Measurements from ENCODE around the gene KIAA1755.

The KIAA1755 gene

DNA sequence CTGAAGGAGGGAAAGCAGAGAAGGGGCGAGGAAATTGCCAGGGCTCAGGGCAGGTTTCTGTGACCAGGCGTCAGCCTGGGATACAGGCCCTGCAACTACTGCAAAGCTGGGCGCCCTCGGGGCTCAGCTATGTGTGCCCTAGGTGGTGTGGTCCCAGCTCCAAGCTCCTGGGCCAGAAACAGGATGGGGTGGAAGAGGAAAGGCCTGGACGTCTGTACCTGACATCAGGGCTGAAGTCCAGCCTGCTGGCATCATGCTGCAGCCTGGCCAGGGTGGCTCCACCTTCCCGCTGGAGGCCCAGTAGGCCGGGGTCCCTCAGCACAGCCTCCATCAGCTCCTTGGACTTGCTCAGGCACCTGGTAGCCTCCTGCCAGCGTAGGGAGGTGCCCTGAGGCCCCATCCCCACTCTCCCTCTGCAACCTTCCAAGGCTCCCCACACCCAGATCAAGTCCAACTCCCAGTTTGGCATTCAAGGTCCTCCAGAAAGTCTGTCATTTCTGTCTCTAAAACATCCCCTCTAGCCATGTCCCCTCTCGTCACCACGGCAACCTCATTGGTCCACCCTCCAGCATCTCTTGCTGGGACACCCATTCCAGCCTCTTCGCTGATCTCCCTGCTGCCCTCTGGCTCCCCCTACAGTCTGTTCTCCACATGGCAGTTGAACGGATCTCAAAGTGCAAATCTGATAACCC, 38.2 kb downstream of the KIAA1755 start:
- peak in 1 of 3 donors; percentile 40 for DNase-seq (ENCODE audit: low read depth in 3 of 3, low spot score in 1 of 3)

DNA sequence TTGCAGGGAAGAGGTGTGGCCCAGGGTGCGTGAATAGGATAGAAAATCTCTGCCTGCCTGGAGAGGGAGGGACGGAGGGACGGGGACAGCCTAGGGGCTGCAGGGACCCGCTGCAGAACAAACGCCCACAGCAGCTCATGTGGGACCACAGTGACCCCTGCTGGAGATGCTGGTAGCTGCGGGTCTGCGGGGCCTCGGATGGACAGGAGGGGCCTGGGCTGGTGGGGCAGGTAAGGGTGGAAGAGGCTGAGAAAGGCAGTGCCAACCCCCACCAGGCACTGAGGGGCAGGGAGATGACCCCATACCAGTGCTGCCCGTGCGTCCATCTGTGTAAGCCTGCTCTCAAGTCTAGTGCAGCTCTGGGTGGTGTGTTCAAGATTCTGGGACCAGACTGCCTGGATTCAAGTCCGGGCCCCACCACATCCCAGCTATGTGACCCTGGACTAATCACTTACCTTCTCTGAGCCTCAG, 39.4 kb downstream of the KIAA1755 start:
- peak in 2 of 3 donors; percentile 33 to 54 for DNase-seq (ENCODE audit: low read depth in 3 of 3, low spot score in 1 of 3)

DNA sequence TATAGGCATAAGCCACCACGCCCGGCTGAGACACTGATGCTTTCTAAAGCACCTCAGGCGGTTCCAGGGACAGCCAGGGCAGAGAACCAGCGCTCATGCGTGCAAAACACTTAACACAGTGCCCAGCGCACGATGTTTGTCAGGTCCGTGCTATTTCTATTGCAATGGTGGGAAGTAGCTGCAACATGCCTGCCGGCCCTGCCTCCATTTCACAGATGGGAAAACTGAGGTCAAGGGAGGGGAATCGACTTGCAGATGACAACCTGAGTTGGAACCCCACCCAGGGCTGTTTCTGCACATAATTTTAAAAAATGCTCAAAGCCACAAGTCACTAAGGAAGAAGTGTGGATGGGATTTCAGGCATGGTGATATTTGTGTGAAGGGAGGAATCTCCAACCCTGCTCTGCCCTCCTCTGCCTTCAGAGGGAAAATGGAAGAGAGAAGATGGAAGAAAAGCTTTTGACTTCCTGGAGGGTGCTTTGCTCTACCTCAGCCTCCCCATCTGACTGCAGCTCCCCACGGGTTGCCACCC, 39.9 kb downstream of the KIAA1755 start:
- no peak for DNase-seq (ENCODE audit: low read depth in 3 of 3, low spot score in 1 of 3)

DNA sequence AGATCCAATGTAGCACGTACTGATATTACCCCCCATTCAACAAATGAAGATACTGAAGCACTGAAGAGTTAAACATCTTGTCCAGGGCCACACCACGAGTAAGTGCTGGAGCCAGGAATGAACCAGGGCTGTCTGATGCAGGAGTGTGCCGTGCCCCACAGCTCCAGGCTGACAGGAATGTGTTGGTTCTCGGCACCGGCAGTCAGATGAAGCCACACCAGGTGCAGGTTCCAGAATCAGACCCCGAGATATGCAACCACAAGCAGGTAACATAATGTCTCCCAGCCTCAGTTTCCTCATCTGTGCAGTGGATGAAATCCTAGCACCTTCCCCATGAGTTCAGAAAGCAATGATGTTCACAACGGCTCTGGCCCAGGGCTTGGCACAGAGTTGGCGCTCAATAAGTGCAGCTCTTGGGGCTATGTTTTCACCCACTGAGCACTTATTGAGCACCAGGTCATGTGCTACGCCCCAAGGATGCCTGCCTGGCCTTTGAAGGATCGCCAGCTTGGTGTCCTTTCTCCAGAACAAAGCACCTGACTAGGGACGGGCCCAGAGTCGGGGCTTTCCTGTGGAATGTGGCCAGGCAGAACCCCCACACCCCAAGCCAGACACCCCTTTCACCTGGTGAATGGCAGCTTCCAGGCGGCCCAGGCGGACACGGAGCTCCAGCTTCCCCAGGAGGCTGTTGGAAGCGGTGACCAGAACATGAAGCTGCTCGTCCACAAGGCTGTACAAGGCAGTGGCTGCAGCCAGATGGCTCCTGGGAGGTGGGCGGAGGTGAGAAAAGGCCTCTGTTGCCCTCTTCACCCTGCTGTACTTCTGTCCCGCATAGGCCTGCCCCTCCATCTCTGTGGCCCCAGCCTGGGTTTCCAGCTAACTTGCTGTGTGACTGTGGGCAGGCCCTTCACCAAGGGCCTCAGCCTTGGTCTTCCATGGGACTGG, 41.3 kb downstream of the KIAA1755 start:
- no peak for DNase-seq (ENCODE audit: low read depth in 3 of 3, low spot score in 1 of 3)

DNA sequence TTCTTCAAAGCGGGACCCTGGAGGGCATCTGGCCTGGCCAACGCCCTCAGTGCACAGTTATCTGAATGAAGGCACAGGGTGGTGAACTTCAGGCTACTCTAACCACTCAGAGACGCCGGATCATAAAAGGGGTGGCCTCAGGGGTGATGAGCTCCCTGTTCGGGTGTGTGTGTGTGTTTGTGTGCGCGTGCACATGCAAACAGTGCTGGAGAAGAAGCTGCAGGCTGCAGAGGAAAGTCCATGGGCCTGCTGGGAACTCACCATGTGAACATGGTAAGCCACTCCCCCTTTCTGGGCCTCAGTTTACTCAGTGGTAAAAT, 42.0 kb downstream of the KIAA1755 start:
- no peak for DNase-seq (ENCODE audit: low read depth in 3 of 3, low spot score in 1 of 3)

DNA sequence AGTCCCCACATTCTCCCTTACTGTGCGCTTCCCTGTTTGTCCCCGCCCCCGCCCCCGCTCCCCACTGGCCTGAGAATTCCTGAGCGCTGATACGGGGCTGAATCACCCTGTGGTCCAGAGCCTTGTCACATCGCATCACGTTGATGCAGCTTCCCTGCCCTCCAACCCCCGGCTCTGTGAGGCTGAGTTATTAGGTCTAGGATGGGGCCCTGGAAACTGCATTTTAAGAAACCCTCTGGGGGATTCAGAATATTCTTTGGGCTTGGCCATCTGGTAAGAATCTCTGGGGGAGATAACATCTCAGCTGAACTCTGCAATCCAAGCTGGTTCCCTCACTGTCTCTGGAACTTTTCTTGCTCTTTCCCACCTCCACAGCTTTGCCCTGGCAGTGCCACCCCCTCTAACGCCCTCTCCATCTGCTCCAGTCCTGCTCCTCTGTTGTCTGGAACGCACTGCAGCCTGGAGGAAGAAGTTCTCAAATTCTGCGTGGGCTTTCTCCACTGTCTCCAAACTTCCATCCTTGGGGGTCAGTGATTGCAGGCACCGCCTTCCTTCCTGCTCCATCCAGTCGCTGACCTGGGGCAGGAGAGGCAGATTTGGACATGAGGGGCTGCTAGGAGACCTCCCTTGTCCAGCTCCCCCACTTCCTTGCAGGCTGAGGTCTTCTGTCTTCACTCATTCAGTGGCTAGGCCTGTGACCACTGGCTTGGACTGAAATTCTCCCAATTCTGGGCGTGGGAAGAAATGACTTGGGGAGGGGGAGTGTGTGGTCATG, 42.6 kb downstream of the KIAA1755 start:
- no peak for DNase-seq (ENCODE audit: low read depth in 3 of 3, low spot score in 1 of 3)

DNA sequence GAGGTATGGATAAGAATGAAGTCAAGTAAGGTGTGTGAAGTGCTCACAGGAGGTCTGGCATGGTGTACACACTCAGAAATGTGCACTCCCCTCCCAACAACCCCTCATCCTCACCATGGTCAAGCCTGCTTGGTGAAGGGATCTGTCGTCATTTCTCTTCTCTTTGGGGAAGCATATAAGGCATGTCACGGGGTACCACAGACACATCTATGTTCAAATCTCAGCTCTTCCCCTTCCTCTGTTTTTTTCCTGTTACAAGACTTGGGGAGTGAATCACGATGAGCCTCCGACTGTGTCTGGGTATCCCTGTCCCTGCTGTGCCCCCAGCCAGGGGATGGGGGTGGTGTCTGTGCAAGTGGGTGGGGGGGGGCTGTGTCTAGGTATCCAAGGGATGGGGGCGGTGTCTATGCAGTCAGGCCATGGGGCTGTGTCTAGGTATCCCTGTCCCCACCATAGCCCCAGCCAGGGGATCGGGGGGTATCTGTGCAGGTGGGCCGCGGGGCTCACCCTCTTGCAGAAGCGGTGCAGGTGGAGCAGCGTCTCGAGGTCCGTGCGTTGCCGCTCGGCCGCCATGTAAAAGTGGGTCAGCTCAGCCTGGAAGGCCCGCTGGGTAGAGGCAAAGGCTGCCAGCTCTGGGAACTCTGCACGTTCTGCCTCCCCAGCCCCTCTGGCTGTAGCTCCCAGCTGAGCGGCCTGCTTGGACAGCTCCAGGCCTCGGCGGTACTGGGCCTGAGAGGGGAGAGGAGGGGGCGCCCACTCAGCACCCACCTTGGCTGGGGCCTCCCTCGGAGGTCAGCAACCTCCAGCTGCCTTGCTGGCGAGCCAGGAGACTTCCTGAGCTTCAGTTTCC, 43.6 kb downstream of the KIAA1755 start:
- no peak for DNase-seq (ENCODE audit: low read depth in 3 of 3, low spot score in 1 of 3)

DNA sequence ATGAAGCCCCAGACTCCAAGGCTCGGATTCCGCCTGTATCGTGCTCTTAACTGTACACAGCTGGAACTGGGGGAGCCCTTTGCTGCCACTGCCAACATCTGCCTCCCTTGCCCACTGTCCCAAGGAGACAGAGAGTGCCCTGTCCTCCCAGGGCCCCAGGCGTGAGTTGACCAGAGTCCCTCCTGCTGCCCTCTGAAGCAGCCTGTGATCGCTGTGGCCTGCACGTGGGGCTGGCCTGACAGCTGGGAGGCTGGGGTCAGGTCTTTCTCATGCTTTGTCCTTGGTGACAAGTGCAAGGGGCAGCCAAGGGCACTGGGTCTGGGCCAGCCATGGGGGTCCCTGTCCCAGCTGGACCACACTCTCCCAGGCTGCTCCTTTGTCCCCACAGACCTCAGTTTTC, 44.3 kb downstream of the KIAA1755 start:
- DNase-seq (ENCODE audit: low read depth in 3 of 3, low spot score in 1 of 3): no peak

DNA sequence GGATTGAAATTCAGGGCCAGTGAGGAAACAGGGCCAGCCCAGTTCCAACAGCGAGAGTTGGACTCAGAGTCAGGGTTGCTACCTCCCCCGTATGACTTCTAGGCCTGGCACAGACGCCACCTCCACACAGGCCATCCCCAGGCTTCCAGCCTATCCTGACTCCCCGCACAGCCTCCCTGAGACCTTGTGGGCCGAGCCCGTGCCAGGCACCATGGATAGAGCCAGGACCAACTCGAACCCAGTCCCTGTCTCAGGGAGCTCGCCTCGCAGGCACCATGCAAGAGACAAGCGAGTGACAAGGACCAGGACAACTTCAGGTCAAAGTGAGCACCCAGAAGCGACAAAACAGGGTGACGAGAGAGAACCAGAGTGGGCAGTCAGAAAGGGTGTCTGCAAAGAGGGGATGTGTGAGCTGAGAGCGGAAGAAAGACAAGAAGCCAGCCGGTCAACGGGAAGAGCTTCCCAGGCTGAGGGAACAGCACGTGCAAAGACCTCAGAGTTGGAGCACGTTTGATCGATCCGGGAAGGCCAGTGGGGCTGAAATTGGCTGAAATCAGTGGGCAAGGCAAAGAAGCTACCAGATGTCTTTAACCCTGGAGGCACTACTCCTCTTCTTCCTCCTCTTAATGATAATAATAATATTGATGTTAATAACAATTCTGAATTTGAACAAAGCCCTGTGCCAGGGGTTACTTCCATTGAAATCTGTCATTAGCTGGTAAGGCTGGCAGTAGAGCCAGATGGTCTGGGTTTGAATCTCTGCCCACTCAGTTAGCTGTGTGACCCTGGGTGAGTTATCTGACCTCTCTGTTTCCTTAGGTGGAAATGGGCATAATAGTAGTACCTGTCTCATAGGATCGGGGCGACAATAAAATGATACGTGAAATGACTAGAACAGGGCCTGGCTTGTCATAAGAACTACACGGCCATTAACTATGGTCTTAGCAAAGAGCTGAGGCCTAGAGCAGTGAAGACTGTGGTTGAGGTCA, 45.0 kb downstream of the KIAA1755 start:
- DNase-seq (ENCODE audit: low read depth in 3 of 3, low spot score in 1 of 3): no peak

DNA sequence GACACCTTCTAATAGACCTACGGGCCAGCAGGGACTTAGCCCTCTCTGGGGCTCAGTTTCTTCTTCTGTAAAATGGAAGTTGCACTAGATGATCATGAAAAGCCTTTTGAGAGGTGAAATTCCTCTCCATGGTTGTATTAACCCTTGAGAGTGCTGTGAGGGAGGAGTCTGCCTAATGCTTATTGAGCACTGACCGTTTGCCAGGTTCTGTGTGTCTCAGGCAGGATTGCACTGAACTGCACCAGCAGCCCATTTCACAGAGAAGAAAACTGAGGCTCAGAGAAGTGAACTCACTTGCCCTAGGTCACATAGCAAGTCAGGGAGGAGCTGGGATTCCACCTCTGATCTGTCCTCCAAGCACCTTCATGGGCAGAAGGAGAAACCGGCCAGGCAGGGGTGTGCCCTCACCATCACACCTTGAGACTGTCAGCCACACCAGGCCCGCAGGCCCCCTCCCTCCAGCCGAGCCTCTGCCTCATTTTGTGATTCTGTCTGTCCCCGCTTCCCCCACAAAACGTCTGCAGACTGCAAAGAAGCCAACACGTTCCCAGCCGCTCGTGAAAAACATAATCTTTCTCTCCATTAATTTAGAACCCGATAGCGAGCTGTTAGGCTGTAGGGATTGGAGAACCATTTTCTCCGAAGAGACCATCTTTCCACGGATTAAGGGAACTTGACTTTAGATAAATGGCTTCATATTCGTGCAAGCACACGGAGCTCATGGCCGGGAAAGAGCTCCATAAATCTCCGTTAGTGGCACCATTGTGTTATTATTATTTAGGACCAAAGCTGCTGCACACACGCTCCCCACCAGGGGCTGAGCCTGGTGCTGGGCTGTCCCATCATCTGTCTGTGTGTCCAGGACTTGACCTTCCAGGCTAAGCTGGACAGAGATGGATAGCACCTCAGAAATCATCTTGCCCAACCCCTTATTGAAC, 46.0 kb downstream of the KIAA1755 start:
- no peak for DNase-seq (ENCODE audit: low read depth in 3 of 3, low spot score in 1 of 3)

DNA sequence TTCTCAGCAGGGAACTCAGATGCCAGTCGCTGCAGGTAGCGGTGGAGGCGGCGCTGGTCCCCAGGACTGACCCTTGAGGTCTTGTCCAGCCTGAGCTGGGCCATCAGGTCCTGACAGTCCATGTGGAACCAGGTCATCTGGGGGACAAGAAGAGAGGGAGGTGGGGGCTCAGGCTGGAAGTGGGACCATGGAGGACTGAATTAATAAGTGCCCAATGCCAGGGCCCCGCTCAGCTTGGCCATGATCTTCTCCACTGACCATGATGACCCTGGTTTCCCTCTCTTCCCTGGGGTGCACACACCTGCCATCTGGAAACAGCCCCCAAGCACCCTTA, 47.0 kb downstream of the KIAA1755 start:
- DNase-seq (ENCODE audit: low read depth in 3 of 3, low spot score in 1 of 3): no peak

DNA sequence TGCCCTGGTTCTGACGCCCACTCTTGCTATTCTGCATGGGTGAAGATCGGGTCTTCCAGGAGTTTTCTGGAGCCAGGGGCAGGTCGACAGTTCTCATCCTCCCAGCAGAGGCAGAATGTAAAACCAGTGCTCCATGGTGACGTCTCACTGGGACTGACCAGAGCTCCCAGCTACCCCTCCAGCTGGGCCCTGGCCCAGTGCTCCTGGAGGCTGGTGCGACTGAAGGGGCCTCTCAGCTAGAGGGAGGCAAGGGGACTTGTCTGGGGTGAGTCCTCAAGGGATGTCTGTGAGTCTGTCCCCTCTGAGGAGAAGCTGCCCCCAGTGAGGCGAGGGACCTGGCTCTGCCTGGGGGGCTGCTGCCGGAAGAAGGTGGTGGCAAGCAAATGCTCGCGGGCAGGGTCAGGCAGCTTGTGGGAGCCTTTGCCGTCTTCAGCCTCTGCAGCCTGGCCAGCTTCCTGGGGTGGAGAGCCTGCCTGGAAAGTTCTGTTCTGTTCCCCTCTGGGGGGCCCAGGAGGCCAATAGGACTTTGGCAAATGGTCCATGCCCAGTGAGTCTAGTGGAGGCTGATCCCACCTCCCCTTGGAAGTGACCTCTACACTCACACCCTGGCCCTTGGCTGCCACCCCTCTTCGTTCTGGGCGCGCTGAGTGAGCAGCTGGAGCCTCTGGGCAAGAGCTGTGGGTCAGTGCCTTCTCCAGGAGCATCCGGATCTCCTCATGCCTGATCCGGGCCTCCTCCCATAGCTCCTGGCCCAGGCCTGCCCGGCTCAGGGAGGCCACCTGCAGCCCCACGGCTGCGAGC, 47.5 kb downstream of the KIAA1755 start:
- no peak for DNase-seq (ENCODE audit: low read depth in 3 of 3, low spot score in 1 of 3)

DNA sequence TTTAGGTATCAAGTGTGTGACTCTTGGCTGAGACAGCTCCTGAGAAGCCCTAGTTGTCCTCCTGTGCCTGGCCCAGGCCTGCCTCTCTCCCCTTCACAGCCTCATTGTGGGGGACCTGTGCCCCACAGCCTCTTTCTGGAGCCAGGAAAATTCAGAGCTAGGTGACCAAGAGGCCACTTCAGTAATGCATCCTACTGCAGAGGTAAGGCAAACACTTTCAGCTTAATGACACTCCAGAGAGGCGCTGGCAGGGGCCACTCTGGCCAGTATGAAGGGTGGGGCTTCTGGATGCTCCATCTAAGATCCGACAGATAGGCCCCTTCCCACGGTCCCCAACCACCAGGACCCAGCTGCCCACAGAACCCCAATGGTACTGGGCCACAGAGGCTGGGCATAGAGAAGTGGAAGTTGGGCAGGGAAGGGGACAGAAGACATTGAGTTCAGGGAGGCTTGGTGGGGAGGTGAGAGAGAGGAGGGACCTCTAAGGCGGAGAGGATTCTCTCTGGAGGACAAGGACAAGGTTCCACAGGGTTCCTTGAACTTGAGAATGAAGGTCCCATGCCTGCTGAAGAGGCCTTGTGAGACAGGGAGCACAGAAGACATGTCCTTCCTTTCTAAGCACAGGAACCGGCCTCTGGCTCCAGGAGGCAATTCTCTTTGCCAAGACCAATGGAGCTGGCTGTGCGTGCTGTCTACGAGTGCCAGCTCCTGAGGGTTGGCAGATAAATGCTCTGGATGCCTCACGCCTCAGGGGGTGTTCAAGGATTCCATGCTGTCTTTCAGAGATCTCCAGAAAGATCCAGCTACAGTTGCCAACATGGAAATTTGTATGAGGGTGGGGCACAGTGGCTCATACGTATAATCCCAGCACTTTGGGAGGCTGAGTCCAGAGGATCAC, 49.1 kb downstream of the KIAA1755 start:
- no peak for DNase-seq (ENCODE audit: low read depth in 3 of 3, low spot score in 1 of 3)

DNA sequence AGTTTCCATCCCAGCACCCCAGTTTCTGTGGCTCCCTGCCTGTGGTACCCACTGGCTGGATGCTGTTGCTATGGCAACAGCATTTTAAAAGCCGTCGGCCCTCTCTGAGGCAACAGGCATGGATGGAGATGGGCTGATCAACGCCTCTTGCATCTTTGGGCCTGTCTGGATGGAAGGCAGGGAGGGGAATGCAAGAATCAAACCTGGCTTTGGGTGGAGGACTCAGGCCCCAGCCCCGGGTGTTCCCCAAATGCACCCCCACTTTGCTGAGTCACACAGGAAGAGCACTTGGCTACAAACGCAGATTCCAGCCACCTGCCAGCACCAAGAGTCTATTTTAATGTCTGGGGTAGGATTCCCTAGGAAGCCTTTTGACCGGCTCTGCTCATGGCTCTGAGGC, 49.8 kb downstream of the KIAA1755 start:
- no peak for DNase-seq (ENCODE audit: low read depth in 3 of 3, low spot score in 1 of 3)

DNA sequence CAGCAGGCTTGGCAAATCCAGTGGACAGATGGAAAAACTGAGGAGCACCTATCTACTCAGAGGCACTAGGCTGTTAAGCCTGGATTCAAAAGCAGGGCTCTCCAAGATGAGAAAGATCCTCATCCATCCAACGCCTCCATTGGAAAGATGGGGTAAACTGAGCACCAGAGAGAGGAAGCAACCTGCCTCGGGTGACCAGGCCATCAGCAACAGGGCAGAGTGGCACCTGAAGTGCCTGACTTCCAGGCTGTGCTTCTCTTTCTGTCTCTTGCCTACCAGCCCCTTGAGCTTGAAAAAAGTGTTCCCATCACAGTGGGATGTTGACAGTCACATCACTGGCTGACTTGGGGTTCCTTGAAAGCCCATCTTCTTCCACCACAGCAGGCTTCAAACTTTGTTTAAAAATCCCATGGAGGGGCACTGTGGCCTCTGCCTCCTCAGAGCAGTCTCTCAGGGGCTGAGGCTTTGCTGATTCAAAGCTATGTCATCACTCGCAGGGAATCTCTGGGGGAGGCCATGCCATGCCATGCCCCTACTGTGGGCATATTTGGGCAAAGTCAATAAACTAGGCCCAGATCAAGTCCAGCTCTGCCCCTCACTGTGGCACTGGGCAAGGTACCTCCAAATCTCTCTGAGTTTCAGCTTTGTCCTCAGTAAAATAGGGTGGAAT, 50.7 kb downstream of the KIAA1755 start:
- DNase-seq (ENCODE audit: low read depth in 3 of 3, low spot score in 1 of 3): no peak
